Skeletal muscle satellite cell (primary cell): ENCODE data around the gene GAS6. TPM values are rescaled to one million over a fixed set of nuclear protein-coding genes. Genes with fewer than 3 reads are reported as not detected.
A peak's percentile ranks its signal among the peaks of the same experiment; 100 is the strongest.
"Not testable (repeated sequence)": the region's sequence is repeated elsewhere in the genome, so short reads cannot be mapped to it uniquely, and the experiment has no call there.

ENCODE experiments used
- H3K27me3 ChIP-seq: 2 replicates; pipeline ENCODE4 v1.7.0; 2013; ENCODE audit warnings: low read length; ENCODE audit not compliant: control insufficient read depth, insufficient read depth
- H3K36me3 ChIP-seq: 2 replicates; pipeline ENCODE4 v1.7.0; 2013; ENCODE audit warnings: mild to moderate bottlenecking, control low read depth, low read length; ENCODE audit not compliant: insufficient read depth
- H3K4me1 ChIP-seq: 2 replicates; pipeline ENCODE4 v1.7.0; 2013; ENCODE audit warnings: low read length; ENCODE audit not compliant: control insufficient read depth, insufficient read depth
- H3K4me2 ChIP-seq: 2 replicates; pipeline ENCODE4 v1.7.0; 2013; ENCODE audit warnings: mild to moderate bottlenecking, low read length
- H3K4me3 ChIP-seq: 2 replicates; pipeline ENCODE4 v1.7.0; 2013; ENCODE audit warnings: low read length
- H3K9ac ChIP-seq: 2 replicates; pipeline ENCODE4 v1.7.0; 2013; ENCODE audit warnings: mild to moderate bottlenecking, low read depth, low read length, moderate library complexity
- H3K9me3 ChIP-seq: replicated peaks from 2 replicates; pipeline ENCODE4 v1.7.0; 2013; ENCODE audit warnings: mild to moderate bottlenecking, control low read depth, low read length
- total RNA-seq: library from RNA; depleted of rRNA; stranded (reverse); fragments of >200 nt; gene quantifications from 2 replicates; pipeline ENCODE4 v1.2.3, GENCODE V29; 2012; rRNA removed

The GAS6 gene
- total RNA-seq: 58.3 and 82.6 TPM in 2 replicates

- Histone ChIP-seq H3K27me3 (no peaks in the 10 kb centered on the region), H3K4me3 (peak within 1 kb of the TSS; percentile 79)
These were observed at the start of gene GAS6 for GRCh38 chr13:113863524-113864272. Gene GAS6, minus strand, starts transcription at chr13:113864076. Its CDS starts 156 bp downstream, at chr13:113863920.

GRCh38 chr13:113913408-113913807 is 49.5 kb upstream of the GAS6 start:
- H3K4me3 ChIP-seq, H3K4me2 ChIP-seq, H3K4me1 ChIP-seq, H3K9ac ChIP-seq, H3K9me3 ChIP-seq, H3K36me3 ChIP-seq, H3K27me3 ChIP-seq: not testable (repeated sequence)

More at GRCh38 chr13:113863524-113864272, at the start of gene GAS6:
- H3K4me1 ChIP-seq: peaks cover 32% of the 10 kb centered on the region
- H3K4me2 ChIP-seq: peak within 1 kb of the TSS; percentile 94
- peaks cover 16% of the 10 kb centered on the region for H3K36me3 ChIP-seq
- H3K9me3 ChIP-seq: no peaks in the 10 kb centered on the region
- H3K9ac ChIP-seq: peak within 1 kb of the TSS; percentile 87

- H3K4me1 ChIP-seq: peaks cover 8% of the 10 kb centered on the region
- H3K9me3 ChIP-seq: no peaks in the 10 kb centered on the region
- H3K36me3 ChIP-seq: no peaks in the 10 kb centered on the region
- H3K4me2 ChIP-seq: no peak overlapping the region
- no peak overlapping the region for H3K4me3 ChIP-seq
- no peaks in the 10 kb centered on the region for H3K27me3 ChIP-seq
- H3K9ac ChIP-seq: no peak overlapping the region
These were observed 48.7 kb upstream of the GAS6 start for GRCh38 chr13:113912596-113912995.

- Histone ChIP-seq H3K4me2 (no peak overlapping the region), H3K4me3 (no peak overlapping the region), H3K27me3 (no peaks in the 10 kb centered on the region), H3K36me3 (no peaks in the 10 kb centered on the region), H3K9ac (no peak overlapping the region), H3K4me1 (peaks cover 15% of the 10 kb centered on the region), H3K9me3 (no peaks in the 10 kb centered on the region)
These were observed 44.0 kb upstream of the GAS6 start for GRCh38 chr13:113907635-113908617.

GRCh38 chr13:113906571-113906970 is 42.7 kb upstream of the GAS6 start:
- H3K27me3 ChIP-seq: no peaks in the 10 kb centered on the region
- H3K9me3 ChIP-seq: no peaks in the 10 kb centered on the region
- H3K9ac ChIP-seq: no peak overlapping the region
- no peaks in the 10 kb centered on the region for H3K36me3 ChIP-seq
- no peak overlapping the region for H3K4me3 ChIP-seq
- H3K4me1 ChIP-seq: peaks cover 23% of the 10 kb centered on the region
- no peak overlapping the region for H3K4me2 ChIP-seq

GRCh38 chr13:113905942-113906341 is 42.1 kb upstream of the GAS6 start:
- Histone ChIP-seq H3K4me1 (peaks cover 26% of the 10 kb centered on the region), H3K27me3 (no peaks in the 10 kb centered on the region), H3K36me3 (no peaks in the 10 kb centered on the region), H3K9me3 (no peaks in the 10 kb centered on the region), H3K4me3 (no peak overlapping the region), H3K4me2 (no peak overlapping the region), H3K9ac (no peak overlapping the region)

- no peaks in the 10 kb centered on the region for H3K9me3 ChIP-seq
- no peak overlapping the region for H3K4me2 ChIP-seq
- no peaks in the 10 kb centered on the region for H3K36me3 ChIP-seq
- no peak overlapping the region for H3K4me3 ChIP-seq
- peaks cover 30% of the 10 kb centered on the region for H3K4me1 ChIP-seq
- H3K9ac ChIP-seq: no peak overlapping the region
- H3K27me3 ChIP-seq: no peaks in the 10 kb centered on the region
These were observed 41.1 kb upstream of the GAS6 start for GRCh38 chr13:113905018-113905417.

- Histone ChIP-seq H3K27me3 (no peaks in the 10 kb centered on the region), H3K4me1 (peaks cover 30% of the 10 kb centered on the region), H3K36me3 (no peaks in the 10 kb centered on the region), H3K9me3 (no peaks in the 10 kb centered on the region), H3K4me2 (no peak overlapping the region), H3K9ac (no peak overlapping the region), H3K4me3 (no peak overlapping the region)
These were observed 40.5 kb upstream of the GAS6 start for GRCh38 chr13:113904411-113904810.

- Histone ChIP-seq H3K27me3 (no peaks in the 10 kb centered on the region), H3K4me2 (no peak overlapping the region), H3K36me3 (no peaks in the 10 kb centered on the region)
These were observed 40.0 kb upstream of the GAS6 start for GRCh38 chr13:113903912-113904311.

GRCh38 chr13:113902986-113903775 is 39.3 kb upstream of the GAS6 start:
- Histone ChIP-seq H3K9me3 (no peaks in the 10 kb centered on the region), H3K36me3 (no peaks in the 10 kb centered on the region), H3K9ac (peak overlapping the region; percentile 45), H3K4me3 (no peak overlapping the region), H3K4me2 (no peak overlapping the region), H3K4me1 (peaks cover 34% of the 10 kb centered on the region), H3K27me3 (no peaks in the 10 kb centered on the region)

More at GRCh38 chr13:113903912-113904311, 40.0 kb upstream of the GAS6 start:
- H3K9ac ChIP-seq: peak overlapping the region; percentile 44
- no peaks in the 10 kb centered on the region for H3K9me3 ChIP-seq
- no peak overlapping the region for H3K4me3 ChIP-seq
- H3K4me1 ChIP-seq: peaks cover 30% of the 10 kb centered on the region

GRCh38 chr13:113902481-113902880 is 38.6 kb upstream of the GAS6 start:
- Histone ChIP-seq H3K27me3 (no peaks in the 10 kb centered on the region), H3K9ac (no peak overlapping the region), H3K9me3 (no peaks in the 10 kb centered on the region), H3K4me2 (no peak overlapping the region), H3K36me3 (no peaks in the 10 kb centered on the region), H3K4me3 (no peak overlapping the region), H3K4me1 (peaks cover 41% of the 10 kb centered on the region)
